ENCODE data around the gene TTC34.

The TTC34 gene, protein sequence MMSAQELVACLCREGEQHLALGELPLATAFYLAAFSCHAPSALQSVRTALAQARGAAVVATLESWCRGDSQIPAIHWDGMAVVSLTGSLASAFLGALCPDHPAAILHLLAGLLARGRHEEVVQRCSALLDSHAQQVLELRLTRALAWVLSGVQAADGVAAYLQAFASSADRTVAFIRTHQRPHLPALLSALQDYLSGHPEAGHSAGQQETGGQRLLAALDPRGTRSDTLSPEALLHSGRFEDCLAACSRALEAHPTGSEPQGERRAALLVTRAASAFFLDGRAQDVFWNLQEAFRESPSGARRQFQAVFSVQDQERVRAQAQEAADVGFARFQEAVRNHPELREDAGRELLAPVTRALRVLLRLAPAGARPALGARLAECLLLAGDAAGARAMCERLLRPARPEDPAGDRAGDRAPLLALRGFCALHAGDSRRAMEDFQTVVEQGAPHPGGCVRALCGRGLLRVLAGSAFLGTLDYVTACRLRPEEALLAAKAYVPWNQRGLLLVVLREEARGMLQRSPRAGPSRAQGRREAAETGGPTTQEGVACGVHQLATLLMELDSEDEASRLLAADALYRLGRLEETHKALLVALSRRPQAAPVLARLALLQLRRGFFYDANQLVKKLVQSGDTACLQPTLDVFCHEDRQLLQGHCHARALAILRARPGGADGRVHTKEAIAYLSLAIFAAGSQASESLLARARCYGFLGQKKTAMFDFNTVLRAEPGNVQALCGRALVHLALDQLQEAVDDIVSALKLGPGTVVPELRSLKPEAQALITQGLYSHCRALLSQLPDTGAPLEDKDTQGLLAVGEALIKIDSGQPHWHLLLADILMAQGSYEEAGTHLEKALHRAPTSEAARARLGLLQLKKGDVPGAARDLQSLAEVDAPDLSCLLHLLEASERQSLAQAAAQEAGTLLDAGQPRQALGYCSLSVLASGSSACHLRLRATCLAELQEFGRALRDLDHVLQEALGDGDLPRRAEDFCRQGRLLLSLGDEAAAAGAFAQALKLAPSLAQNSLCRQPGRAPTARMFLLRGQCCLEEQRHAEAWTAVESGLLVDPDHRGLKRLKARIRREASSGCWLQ

DNA sequence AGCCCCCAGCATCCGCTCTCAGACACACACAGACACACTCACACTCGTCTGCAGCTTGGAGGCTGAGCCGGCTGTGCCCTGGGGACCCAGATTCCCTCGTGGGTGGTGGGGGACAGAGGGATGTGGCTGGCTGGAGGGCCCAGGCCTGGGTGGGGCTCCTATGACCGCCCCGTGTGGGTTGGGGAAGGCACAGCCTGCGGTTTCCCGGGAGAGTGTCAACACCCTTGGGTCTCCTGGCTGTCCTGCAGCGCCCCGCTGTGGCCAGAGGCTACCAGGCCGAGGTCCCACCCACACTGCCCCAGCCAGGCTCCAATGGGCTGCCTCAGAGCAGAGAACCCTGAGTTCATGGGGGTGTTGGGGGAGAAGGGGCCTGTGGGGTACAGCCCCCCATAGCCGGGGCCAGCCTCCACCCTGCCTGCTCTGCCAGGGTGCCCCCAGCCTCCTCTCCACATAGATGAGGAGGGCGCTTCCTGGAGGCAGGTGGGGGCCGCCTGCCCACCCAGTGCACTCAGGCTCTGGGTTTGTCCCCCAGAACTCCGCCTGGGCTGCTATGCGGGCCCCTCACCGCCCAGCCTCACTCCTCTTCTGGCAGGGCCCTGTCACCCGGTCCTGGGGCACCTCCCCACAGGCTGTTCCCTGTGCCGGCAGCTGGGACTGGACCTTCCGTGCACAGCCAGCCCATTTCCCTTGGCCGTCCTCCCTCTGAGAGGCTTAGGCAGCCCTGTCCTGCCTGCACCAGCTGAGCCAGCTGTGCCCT, at the start of gene TTC34:
TTC34 (minus strand) TSS at position 159 of the 757 bp plus-strand sequence. CDS start 866 bp downstream, outside the sequence.
- no peak within 1 kb of the TSS for H3K4me3 ChIP-seq (replicated peaks; ENCODE audit: low read depth, low read length)
- TF ChIP-seq, protein P1, sequence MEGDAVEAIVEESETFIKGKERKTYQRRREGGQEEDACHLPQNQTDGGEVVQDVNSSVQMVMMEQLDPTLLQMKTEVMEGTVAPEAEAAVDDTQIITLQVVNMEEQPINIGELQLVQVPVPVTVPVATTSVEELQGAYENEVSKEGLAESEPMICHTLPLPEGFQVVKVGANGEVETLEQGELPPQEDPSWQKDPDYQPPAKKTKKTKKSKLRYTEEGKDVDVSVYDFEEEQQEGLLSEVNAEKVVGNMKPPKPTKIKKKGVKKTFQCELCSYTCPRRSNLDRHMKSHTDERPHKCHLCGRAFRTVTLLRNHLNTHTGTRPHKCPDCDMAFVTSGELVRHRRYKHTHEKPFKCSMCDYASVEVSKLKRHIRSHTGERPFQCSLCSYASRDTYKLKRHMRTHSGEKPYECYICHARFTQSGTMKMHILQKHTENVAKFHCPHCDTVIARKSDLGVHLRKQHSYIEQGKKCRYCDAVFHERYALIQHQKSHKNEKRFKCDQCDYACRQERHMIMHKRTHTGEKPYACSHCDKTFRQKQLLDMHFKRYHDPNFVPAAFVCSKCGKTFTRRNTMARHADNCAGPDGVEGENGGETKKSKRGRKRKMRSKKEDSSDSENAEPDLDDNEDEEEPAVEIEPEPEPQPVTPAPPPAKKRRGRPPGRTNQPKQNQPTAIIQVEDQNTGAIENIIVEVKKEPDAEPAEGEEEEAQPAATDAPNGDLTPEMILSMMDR (IDR thresholded peaks at IDR 0.05; ENCODE audit: low read depth, low read length, missing control alignments) = no peak
- no peak for DNase-seq (ENCODE audit: extremely low read depth, low read depth)

DNA sequence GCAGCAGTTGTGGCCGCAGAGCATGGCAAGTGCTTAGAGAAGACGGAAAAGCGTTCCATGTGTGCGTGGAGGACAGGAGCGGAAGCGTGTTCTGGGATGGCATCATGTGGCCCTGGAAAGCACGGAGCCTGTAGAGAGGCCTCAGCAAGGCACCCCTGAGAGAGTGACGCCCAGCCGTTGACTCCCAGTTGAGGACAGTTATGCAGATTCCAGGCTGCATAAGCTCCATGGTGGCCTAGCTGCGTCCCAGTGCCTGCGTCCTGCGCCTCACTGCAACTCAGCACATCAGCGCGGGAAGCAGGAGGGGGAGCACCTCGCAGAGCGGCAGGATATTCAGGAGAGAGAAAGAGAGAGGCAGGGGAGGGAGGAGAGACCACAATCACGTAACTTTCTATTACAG, 49.0 kb upstream of the TTC34 start:
- H3K4me3 ChIP-seq (replicated peaks; ENCODE audit: low read depth, low read length) = no peak overlapping the region
- no peak for DNase-seq (ENCODE audit: extremely low read depth, low read depth)
- TF ChIP-seq, protein P1 (IDR thresholded peaks at IDR 0.05; ENCODE audit: low read depth, low read length, missing control alignments) = no peak

DNA sequence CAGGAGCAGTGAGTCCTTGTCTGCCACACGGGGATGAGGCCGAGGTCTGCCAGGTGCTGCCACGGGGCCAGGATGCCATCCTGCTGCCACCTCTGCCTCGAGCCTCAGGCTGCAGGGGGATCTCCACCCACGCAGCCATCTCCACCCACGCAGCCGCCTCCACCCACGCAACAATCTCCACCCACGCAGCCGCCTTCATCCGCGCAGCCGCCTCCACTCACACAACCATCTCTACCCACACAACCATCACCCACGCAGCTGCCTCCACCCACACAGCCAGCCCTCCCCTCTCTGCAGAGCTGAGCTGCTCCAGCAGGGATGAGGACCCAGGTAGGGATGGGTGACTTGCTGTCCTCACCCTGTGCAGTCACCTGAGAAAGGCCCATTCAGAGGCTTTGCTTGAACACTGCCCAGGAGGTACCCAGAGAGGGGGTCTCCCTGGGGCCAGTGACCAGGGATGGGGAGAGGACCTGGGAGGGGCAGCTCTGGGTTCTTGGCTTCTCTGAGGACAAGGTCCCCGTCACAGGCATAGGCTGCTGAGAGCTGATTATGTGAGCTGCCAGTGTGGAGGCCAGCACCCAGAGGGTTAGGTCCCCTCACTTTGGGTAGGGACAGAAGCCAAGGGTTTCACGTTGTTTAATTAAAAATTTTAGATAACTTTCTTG, 46.6 kb upstream of the TTC34 start:
- H3K4me3 ChIP-seq (replicated peaks; ENCODE audit: low read depth, low read length) = no peak overlapping the region
- TF ChIP-seq, protein P1 (IDR thresholded peaks at IDR 0.05; ENCODE audit: low read depth, low read length, missing control alignments) = no peak
- no peak for DNase-seq (ENCODE audit: extremely low read depth, low read depth)

DNA sequence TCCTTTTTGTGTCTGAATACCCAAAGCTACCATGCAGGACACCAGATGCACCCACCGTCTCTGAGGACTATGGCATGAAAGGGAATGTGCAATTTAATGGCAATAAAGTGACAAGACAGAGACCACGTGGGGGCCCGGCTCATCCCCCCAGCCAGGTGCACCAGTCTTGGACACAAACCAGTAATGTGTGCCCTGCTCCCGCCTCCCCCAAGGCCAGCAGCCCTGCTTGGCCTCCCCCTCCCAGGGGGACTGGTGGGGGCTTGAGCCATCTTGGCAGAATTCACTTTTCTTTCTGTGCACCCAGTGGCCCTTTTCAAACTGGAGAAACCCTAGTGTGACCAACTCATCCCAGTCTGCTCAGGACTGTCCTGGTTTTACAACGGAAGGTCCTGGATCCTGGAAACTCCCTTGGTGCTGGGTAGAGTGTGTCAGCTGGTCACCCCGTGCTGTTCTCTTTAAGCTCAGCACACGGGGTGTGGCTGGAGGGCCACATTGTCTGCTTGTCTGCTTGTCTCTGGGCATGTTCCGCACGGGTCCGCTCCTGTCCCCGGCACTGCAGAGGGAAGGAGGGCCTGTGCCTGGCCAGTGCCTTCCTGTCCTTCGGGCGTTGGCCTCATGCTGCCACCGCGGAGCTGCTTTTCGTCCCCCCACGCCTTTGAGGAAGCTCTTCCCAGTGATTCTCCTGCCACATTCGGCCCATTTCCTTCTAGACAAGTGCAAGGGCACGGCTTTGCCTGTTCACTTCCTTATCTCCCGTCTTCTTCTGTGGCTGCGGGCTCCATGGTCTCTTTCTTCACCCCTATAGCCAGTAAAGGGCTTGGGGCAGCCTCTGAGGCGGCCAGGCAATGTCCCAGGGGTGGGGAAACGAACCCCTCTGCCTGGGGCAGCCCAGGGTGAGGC, 45.8 kb upstream of the TTC34 start:
- TF ChIP-seq, protein P1 (IDR thresholded peaks at IDR 0.05; ENCODE audit: low read depth, low read length, missing control alignments) = no peak
- no peak overlapping the region for H3K4me3 ChIP-seq (replicated peaks; ENCODE audit: low read depth, low read length)
- DNase-seq (ENCODE audit: extremely low read depth, low read depth) = no peak

DNA sequence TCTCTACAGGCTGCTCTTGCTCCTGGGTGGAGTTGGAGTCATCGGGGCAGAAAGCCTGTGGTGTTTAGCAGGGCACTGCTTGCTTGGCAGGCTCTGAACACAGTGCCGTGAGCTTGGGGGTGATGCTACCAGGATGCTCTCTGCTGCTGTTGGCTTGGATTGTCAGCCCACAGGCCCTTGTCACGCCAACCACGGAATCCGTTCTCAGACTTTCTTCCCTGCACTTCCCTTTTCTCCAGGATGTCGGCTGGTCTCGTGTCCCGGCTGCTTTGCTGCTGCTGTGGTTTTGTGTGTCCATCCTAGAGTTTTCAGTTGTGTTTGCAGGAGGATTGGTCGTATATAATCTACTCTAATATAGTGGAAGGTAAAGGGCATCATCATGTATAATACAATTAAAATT, 44.4 kb upstream of the TTC34 start:
- DNase-seq (ENCODE audit: extremely low read depth, low read depth) = no peak
- TF ChIP-seq, protein P1 (IDR thresholded peaks at IDR 0.05; ENCODE audit: low read depth, low read length, missing control alignments) = no peak

More for the DNA sequence above, 44.4 kb upstream of the TTC34 start:
- H3K4me3 ChIP-seq (replicated peaks; ENCODE audit: low read depth, low read length) = no peak overlapping the region
